GM12874 (cell line): Measurements from ENCODE around the gene SNX18.

Experiments
- TF ChIP-seq, protein P1 (sequence below): IDR thresholded peaks from 2 replicates; pipeline ENCODE4 v1.5.1; 2011; ENCODE audit warnings: low read depth, mild to moderate bottlenecking, control low read depth, low read length, moderate library complexity; ENCODE audit not compliant: insufficient read depth

The SNX18 gene

DNA sequence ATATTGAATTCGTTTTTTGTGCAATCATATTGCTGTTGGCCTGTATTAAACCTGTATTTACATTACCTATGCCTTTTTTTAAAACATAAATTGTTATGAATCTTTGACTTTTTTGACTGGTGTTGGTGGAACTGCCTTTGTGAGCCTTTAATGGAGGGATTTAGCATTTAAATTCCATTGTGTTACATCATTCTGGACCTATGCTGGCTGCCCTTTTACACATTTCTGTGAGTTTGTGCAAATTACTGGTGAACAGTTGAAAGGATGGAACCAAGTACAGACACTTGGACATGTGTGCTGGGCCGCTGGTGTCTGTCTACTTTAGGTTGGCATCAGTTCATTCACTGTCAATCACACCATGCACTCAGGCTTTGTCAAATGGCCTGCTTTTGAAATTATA lies 3.4 kb downstream of the SNX18 start:
- TF ChIP-seq, protein P1, sequence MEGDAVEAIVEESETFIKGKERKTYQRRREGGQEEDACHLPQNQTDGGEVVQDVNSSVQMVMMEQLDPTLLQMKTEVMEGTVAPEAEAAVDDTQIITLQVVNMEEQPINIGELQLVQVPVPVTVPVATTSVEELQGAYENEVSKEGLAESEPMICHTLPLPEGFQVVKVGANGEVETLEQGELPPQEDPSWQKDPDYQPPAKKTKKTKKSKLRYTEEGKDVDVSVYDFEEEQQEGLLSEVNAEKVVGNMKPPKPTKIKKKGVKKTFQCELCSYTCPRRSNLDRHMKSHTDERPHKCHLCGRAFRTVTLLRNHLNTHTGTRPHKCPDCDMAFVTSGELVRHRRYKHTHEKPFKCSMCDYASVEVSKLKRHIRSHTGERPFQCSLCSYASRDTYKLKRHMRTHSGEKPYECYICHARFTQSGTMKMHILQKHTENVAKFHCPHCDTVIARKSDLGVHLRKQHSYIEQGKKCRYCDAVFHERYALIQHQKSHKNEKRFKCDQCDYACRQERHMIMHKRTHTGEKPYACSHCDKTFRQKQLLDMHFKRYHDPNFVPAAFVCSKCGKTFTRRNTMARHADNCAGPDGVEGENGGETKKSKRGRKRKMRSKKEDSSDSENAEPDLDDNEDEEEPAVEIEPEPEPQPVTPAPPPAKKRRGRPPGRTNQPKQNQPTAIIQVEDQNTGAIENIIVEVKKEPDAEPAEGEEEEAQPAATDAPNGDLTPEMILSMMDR, result no peak

DNA sequence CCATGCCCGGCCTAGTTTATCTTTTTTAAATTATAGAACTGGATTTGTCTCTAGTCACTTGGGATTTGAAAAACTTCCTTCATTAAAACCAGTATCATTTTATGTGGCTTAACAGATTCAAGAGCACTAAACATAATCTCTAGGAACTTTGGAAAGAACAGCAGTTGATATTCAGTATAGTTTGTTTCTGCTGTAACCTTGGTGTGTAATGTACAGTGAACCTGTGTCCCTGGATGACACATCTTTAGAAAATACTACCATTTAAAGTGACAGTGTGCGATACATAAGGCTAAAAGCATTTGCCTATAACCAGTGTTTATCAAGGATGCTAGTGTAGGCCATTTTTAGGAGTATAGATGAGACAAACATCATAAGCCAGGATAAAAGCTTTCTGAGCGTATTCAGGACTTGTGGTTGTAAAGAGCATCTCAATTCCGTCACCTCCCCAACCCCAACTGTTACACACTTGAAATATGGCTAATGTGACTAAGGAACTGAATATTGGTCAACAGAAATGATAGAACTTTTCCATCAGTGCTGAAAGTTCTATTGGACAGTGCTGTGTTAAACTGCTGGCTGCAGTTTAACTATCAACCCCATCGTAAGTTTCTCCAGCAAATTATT lies 4.4 kb downstream of the SNX18 start:
- TF ChIP-seq, protein P1, result no peak

DNA sequence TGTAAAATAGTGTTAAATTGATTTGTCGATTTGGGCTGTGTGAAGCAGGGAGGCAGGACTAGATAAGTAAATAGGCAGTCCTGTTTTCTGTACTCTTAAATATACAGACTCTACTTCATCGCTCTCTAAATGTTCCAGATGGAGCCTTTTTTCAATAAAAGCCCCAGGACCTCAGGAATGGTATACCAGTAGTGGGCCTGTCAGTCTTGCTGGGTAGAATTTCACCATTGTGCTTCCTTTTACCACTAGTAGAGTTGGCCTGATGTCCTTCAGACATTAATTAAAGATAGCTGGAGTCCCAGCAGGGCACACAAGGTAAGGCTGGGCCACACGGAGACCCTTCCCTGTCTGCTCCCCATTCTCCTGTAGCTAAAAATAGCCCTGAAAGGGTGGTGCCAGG lies 6.0 kb downstream of the SNX18 start:
- TF ChIP-seq, protein P1, result no peak

DNA sequence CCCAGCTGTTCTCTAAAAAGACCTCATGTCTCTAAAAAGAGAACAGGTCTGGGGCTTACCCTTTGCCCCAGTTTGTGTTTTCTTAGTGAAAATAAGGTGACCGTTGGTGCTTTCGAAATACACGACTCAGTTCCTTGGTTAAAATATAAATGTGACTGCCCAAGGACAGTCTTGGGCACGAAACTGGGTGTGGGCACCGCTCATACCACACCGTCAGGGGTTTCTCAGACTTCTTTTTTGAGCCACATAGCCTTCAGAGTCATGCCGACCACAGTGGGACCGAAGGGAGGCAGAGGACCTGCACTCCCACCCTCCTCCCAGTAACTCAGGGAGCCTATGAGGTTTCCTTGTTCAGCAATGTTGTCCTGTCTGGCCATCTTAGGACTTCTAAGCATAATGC lies 6.5 kb downstream of the SNX18 start:
- TF ChIP-seq, protein P1, result no peak

DNA sequence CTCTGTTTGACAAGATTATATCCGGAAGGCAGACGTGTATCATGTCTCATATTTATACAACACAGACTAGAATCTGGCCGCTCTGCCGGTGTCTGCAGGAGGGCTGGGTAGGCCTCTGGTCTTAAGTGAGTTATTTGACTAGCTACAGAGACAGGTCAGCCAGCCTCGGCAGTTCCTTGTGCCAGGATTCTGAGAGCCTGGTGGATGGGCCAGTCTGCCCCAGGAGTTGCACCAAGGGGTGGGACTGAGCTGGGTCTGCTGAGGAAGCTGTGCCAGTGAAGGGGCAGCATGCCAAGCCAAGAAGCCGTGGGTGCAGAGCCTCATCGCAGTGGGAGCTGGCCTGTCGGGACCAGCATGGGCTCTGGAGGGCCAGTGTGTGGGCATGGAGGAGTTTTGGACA lies 7.1 kb downstream of the SNX18 start:
- TF ChIP-seq, protein P1, result no peak

DNA sequence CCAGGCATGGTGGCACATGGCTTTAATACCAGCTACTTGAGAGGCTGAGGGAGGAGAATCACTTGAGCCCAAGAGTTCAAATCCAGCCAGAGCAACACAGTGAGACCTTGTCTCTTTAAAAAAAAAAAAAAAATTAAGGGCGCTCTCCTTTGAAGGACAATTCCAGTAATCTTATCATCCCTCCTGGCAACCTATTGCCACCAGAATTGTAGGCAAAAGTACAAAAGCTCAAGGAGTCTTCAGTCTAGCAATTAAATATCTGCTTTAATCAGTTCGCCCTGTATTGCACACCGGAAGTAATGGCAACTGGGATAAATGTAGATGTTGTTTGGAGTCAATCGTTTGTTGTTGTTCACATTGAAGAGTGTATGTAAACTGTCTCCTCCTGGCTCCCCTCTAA lies 7.7 kb downstream of the SNX18 start:
- TF ChIP-seq, protein P1, result no peak

DNA sequence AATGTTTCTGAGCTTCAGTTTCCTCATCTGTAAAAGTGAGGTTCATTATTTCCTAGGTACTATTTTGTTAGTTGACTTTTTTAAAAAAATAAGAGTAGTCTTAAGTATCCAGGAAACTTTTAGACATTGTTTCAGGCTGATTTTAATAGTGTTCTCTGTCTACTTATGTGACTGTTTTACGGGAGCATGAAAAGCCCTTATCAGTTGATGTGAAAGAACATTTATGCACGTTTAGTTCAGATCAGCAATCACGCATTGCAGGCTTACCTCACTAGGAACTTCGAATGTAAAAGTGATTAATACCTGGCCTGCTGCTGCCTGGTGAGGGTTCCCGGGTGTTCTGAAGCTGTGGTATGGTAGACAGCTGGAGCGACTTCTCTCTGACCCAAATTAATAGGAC lies 8.1 kb downstream of the SNX18 start:
- TF ChIP-seq, protein P1, result no peak
